HUES48 (cell line): ENCODE measurements around the gene ANO1.

Experiments
- H3K27ac ChIP-seq: one replicate; pipeline ENCODE4 v1.7.0; 2013; ENCODE audit warnings: low read depth, low read length, inconsistent platforms
- H3K27me3 ChIP-seq: 2 replicates; pipeline ENCODE4 v1.6.1; 2013; ENCODE audit warnings: mild to moderate bottlenecking, low read length; ENCODE audit not compliant: control insufficient read depth, insufficient read depth
- H3K36me3 ChIP-seq: 2 replicates; pipeline ENCODE4 v1.6.1; 2013; ENCODE audit warnings: low read length; ENCODE audit not compliant: control insufficient read depth, insufficient read depth
- H3K4me1 ChIP-seq: 2 replicates; pipeline ENCODE4 v1.6.1; 2013; ENCODE audit warnings: mild to moderate bottlenecking, low read length; ENCODE audit not compliant: control insufficient read depth, insufficient read depth
- H3K4me3 ChIP-seq: 2 replicates; pipeline ENCODE4 v1.5.1; 2013; ENCODE audit warnings: mild to moderate bottlenecking, low read depth, low read length
- H3K9ac ChIP-seq: 2 replicates; pipeline ENCODE4 v1.6.1; 2013; ENCODE audit warnings: mild to moderate bottlenecking, low read depth, low read length, moderate library complexity
- H3K9me3 ChIP-seq: 2 replicates; pipeline ENCODE4 v1.6.1; 2013; ENCODE audit warnings: low read length; ENCODE audit not compliant: control insufficient read depth, insufficient read depth

The ANO1 gene

GRCh38 chr11:70226183-70226582 lies 148.1 kb downstream of the ANO1 start:
- Histone ChIP-seq H3K4me1 (peaks cover 4% of the 10 kb centered on the region), H3K9ac (no peak overlapping the region), H3K27me3 (no peaks in the 10 kb centered on the region), H3K36me3 (no peaks in the 10 kb centered on the region), H3K27ac (no peak overlapping the region), H3K4me3 (no peak overlapping the region), H3K9me3 (no peaks in the 10 kb centered on the region)

- no peak overlapping the region for H3K27ac ChIP-seq
- H3K27me3 ChIP-seq: no peaks in the 10 kb centered on the region
Observed at GRCh38 chr11:70226967-70227366, 148.8 kb downstream of the ANO1 start.

GRCh38 chr11:70229737-70230136 lies 151.6 kb downstream of the ANO1 start:
- H3K27ac ChIP-seq: no peak overlapping the region
- no peaks in the 10 kb centered on the region for H3K27me3 ChIP-seq
- H3K36me3 ChIP-seq: no peaks in the 10 kb centered on the region
- H3K4me3 ChIP-seq: no peak overlapping the region
- H3K9me3 ChIP-seq: no peaks in the 10 kb centered on the region
- peaks cover 4% of the 10 kb centered on the region for H3K4me1 ChIP-seq
- H3K9ac ChIP-seq: no peak overlapping the region

More at GRCh38 chr11:70226967-70227366, 148.8 kb downstream of the ANO1 start:
- no peak overlapping the region for H3K4me3 ChIP-seq
- peaks cover 4% of the 10 kb centered on the region for H3K4me1 ChIP-seq
- H3K9me3 ChIP-seq: no peaks in the 10 kb centered on the region
- H3K9ac ChIP-seq: no peak overlapping the region
- H3K36me3 ChIP-seq: no peaks in the 10 kb centered on the region

- Histone ChIP-seq H3K9ac (no peak overlapping the region), H3K27me3 (no peaks in the 10 kb centered on the region), H3K27ac (no peak overlapping the region), H3K9me3 (no peaks in the 10 kb centered on the region), H3K4me1 (peaks cover 4% of the 10 kb centered on the region), H3K36me3 (no peaks in the 10 kb centered on the region), H3K4me3 (no peak overlapping the region)
Observed at GRCh38 chr11:70230151-70230839, 152.2 kb downstream of the ANO1 start.

- H3K4me3 ChIP-seq: no peak overlapping the region
- no peaks in the 10 kb centered on the region for H3K9me3 ChIP-seq
- no peak overlapping the region for H3K9ac ChIP-seq
- H3K27me3 ChIP-seq: no peaks in the 10 kb centered on the region
- no peaks in the 10 kb centered on the region for H3K36me3 ChIP-seq
- H3K4me1 ChIP-seq: peaks cover 2% of the 10 kb centered on the region
- H3K27ac ChIP-seq: no peak overlapping the region
Observed at GRCh38 chr11:70230840-70231710, 153.0 kb downstream of the ANO1 start.

- no peaks in the 10 kb centered on the region for H3K36me3 ChIP-seq
- H3K27ac ChIP-seq: no peak overlapping the region
- H3K9ac ChIP-seq: no peak overlapping the region
- H3K27me3 ChIP-seq: no peaks in the 10 kb centered on the region
- no peaks in the 10 kb centered on the region for H3K4me1 ChIP-seq
- H3K4me3 ChIP-seq: no peak overlapping the region
- H3K9me3 ChIP-seq: no peaks in the 10 kb centered on the region
Observed at GRCh38 chr11:70233034-70233433, 154.9 kb downstream of the ANO1 start.

GRCh38 chr11:70233511-70233934 lies 155.4 kb downstream of the ANO1 start:
- Histone ChIP-seq H3K9me3 (no peaks in the 10 kb centered on the region), H3K36me3 (no peaks in the 10 kb centered on the region), H3K4me1 (no peaks in the 10 kb centered on the region), H3K27me3 (no peaks in the 10 kb centered on the region), H3K27ac (no peak overlapping the region), H3K4me3 (no peak overlapping the region), H3K9ac (no peak overlapping the region)

GRCh38 chr11:70233962-70234361 lies 155.8 kb downstream of the ANO1 start:
- H3K36me3 ChIP-seq: no peaks in the 10 kb centered on the region
- H3K4me1 ChIP-seq: no peaks in the 10 kb centered on the region
- H3K9ac ChIP-seq: no peak overlapping the region
- H3K27me3 ChIP-seq: no peaks in the 10 kb centered on the region
- H3K4me3 ChIP-seq: no peak overlapping the region
- no peak overlapping the region for H3K27ac ChIP-seq
- no peaks in the 10 kb centered on the region for H3K9me3 ChIP-seq
